Fibroblast of mammary gland (primary cell): ENCODE measurements around the gene AMIGO3.
"Not testable (repeated sequence)": the region's sequence is repeated elsewhere in the genome, so short reads cannot be mapped to it uniquely, and the experiment has no call there.

Source experiments
- DNase-seq: peaks from one replicate; pipeline ENCODE4 v3.0.0-alpha.2; 2010; ENCODE audit warnings: low read depth
- H3K4me3 ChIP-seq: 2 replicates; pipeline ENCODE4 v1.5.1; 2011; ENCODE audit warnings: low read depth, mild to moderate bottlenecking, low read length, moderate library complexity; ENCODE audit not compliant: control insufficient read depth
- TF ChIP-seq, protein P1 (sequence below): conservative IDR thresholded peaks from 2 replicates; pipeline ENCODE4 v1.5.1; 2011; ENCODE audit warnings: low read depth, low read length, inconsistent platforms; ENCODE audit not compliant: control insufficient read depth, insufficient read depth

The AMIGO3 gene

DNA sequence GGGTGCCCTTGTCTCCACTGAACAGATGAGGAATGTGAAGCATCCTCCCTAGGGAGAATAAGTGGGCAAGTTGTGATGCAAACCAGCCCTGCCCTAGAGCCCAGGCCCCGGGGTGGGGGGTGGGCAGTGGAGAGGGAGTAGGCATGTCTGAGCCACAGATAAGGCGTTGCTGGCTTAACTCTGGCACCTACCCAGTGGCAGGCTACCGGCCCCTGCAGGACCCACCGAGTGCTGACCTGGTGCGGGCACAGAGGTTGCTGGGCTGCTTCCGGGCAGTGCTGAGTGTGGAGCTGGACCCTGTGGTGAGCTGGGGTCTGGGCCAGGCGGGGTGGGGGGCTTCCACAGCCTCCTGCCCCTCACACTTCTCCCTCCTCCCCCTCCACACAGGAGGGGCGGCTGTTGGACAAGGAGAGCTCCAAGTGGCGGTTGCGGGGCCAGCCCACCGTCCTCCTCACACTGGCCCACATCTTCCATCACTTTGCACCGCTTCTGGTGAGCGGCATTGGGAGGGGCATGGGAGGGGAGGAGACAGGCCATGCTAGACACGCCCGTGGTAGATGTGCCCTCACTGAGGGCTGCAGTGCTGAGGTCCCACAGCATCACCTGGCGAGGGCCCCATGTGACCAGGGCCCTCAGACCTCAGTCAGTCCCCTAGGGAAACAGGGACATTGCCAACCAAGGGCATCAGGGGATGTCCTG, 20.1 kb downstream of the AMIGO3 start:
- no peak overlapping the region for H3K4me3 ChIP-seq
- no peak for DNase-seq
- TF ChIP-seq, protein P1, sequence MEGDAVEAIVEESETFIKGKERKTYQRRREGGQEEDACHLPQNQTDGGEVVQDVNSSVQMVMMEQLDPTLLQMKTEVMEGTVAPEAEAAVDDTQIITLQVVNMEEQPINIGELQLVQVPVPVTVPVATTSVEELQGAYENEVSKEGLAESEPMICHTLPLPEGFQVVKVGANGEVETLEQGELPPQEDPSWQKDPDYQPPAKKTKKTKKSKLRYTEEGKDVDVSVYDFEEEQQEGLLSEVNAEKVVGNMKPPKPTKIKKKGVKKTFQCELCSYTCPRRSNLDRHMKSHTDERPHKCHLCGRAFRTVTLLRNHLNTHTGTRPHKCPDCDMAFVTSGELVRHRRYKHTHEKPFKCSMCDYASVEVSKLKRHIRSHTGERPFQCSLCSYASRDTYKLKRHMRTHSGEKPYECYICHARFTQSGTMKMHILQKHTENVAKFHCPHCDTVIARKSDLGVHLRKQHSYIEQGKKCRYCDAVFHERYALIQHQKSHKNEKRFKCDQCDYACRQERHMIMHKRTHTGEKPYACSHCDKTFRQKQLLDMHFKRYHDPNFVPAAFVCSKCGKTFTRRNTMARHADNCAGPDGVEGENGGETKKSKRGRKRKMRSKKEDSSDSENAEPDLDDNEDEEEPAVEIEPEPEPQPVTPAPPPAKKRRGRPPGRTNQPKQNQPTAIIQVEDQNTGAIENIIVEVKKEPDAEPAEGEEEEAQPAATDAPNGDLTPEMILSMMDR: no peak

DNA sequence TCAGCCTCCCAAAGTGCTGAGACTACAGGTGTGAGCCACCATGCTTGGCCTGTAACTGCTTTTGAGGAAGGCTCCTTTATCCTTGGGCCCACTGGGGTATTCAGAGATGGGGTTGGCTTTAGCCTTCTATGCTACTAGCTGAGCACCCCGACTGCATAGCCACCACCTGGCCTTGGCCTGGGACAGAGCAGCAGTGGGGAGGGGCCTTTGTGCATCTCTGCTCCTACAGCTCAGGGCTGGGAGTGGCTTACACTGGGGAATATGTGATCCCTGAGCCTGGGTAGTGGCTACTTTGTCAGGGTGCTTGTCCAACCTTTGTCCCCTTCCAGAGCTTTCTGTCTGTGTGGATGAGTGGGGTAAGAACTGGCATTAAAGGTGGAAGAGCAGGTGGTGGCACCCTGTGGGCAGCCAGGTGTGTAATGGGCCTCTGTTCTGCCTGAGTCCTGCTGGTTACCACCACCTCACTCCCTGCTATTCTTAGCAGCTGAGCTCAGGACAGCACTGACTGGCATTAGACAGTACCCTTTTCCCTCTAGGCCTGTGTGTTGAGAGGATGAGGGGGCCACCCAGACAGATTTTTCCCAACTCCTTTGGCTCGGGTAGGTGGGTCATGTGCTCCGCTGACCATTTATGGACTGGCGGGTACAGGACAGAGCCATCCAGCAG, 24.0 kb downstream of the AMIGO3 start:
- not testable (repeated sequence) for DNase-seq

DNA sequence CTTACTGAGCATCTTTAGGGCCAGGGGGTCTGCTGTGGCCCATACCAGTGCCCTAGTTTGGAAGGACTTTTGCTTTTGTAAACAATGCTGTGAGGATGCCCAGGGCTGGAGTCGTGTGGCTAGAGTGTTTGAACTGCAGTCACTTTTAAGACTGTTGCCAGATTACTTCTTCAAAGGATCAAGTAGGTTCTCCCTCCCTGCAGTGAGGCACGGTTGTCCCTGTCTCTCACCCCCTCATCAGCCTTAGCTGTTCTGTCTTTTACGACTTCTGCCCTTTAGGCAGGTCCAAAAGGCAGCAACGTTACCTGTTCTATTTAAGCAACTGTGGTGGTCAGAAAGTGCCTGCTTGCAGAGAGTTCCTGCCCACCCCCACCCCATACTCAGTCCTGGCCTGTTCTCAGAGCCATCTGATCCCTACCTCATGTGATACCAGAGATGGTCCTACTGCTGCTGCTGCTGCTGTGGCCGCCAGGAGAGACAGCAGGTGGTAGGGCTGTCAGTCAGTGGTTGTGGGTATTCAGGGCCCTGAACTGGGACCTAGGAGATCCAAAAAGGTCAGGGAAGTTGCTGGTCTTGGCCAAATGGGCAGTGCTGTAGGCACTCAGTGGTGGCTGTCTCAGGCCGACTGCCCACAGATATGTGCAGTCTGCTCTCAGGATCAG, 24.9 kb downstream of the AMIGO3 start:
- DNase-seq, H3K4me3 ChIP-seq: not testable (repeated sequence)

More for the DNA sequence above, 24.0 kb downstream of the AMIGO3 start:
- H3K4me3 ChIP-seq: not testable (repeated sequence)

DNA sequence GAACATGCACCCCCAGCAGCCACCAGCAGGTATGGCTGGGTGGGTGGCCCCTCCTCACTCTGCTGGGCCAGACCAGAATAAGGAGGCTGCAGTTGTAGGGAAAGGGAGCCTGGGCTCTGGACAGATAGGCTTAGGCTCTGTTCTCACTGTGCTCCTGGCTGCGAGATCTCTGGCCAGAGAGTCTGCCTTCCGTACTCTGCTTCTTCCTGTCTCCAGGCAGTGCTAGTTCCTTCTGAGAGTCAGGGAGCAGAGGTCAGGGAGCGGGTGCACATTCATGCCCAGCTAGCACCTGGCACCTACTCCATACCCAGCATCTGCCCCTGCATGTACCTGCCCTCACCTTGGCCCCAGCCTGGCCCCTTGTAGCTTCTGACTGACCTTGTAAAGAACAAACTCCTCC, 28.0 kb downstream of the AMIGO3 start:
- not testable (repeated sequence) for H3K4me3 ChIP-seq

DNA sequence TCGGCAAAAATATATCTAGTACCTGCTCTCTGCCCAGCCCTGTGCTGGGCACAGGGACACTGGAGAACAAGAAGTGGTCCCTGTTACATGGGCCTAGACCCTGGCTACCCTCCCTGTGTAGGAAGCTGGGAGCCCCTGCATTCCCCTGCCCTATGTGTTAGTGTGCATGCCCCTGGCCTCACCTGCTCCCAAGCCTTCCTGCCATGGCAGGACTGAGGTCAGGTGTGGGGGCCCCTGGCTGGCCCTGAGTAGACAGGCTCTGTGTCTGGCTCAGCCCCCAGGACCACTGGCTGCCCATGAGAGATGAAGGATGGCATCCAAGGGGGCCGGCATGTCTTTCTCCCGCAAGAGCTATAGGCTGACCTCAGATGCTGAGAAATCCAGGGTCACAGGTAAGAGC, 28.6 kb downstream of the AMIGO3 start:
- not testable (repeated sequence) for DNase-seq, H3K4me3 ChIP-seq

More for the DNA sequence above, 28.0 kb downstream of the AMIGO3 start:
- not testable (repeated sequence) for DNase-seq

DNA sequence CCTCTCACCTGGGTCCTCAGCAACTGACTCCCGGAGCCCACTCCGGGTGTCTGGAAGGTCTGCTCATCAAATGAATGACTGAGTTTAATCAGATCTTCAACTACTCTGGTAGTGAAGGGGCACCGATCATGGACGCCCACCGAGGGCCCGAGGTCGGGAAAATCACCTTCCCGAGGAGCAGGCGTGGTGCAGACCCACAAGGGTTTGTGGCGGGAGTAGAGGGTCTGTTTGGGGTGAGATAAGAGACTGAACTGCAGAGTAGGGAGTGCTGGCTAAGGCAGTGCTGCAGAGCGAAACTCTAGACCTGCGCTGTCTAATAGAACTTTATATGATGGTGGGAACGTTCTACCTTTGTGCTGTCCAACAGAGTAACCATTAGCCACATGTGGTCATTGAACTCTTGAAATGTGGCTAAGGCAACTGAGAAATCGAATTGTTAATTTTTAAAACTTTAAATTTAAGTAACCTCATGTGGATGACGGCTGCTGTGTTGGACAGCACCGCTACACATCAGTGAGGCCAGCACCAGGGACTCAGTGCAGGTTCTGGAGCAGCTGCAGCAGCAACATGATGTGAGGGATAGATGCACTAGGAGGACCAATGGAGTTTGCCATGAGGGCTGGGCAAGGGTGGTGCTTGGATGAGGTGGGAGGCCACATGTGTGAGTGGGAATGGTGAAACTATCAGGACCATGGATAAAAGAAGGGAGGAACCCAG, 29.4 kb downstream of the AMIGO3 start:
- DNase-seq: not testable (repeated sequence)
- H3K4me3 ChIP-seq: peak overlapping the region; percentile 90

DNA sequence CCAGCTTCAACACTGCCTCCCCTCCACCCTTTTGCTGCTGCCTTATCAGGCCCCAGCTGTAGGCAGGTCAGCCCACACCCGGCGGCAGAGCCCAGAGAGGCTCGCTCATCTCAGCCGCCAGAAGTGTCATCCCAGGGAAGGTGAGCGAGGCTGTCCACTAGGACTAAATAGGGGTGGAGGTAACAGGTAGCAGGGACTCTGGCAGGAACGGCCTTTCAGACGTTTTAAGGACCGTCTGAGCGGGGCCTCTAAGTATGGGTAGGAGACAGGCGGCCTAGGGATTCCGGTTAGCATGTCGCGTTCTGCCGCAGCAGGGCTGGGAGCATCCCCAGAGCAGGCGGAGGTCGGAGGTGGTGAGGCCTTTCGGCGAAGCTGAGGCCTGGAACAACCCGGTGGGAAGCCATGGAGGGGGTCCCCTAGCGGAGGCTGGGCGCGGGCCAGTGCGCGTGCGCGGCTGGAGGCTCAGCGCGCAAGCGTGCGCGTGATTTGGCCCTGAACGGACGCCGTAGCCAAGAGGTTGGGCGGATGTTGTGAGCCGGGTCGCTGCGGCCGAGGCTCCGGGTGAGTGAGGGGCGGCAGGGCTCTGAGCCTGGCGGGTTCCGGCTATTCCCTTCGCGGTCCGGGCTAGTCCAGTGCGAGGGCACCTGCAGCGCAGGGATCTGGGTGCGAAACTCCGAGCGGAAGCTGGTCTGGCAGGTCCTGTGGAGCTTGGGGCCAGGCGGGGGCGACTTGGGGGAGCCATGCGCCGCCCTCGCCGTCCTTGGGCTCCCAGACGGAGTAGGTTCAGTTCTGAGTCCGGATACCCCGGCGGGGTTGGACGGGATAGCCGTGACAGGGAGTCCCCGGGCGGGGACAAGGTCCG, 30.2 kb downstream of the AMIGO3 start, which contains the start of the genes MST1 and RNF123:
MST1 (minus strand) TSS at position 429 of the 862 bp plus-strand sequence. CDS start 783 bp downstream, outside the sequence.
RNF123 (plus strand) TSS at position 512 of the 862 bp plus-strand sequence. CDS start 1,609 bp downstream, outside the sequence.
- DNase-seq: peak; percentile 84
- H3K4me3 ChIP-seq: peak within 1 kb of the TSS; percentile 90
- TF ChIP-seq, protein P1: no peak

DNA sequence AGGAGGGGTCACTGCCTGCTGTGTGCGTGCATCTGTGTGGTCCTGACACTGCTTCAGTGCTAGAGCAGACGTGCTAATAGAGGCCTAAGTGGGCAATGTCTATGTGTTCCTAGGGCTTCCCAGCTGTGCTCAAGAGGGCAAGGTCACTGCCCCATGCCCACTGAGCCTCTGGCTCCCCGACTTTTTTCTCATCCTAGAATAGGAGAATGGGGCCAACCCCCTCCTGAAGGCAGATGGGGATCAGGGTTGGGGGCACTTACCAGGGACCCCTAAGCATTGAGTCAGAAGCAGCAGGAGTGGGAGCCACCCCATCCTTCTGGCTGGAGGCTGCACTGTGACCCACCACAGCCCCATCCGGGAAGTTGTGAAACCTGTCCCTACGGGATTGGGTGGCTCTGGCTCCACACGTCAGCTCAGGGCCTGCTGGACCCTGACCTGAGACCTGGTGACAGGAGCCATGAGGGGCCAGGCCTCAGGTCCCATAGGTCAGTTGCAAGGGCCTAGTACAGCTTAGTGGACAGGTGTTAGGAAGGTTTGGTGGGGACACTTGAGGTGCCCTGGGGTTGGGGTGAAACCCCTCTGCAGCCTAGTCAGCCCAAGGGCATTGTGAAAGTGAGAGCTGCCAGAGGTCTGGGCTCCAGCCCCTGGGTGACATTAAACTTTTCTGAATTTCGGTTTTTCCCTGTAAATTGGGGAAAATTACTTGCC, 31.0 kb downstream of the AMIGO3 start:
- not testable (repeated sequence) for DNase-seq

DNA sequence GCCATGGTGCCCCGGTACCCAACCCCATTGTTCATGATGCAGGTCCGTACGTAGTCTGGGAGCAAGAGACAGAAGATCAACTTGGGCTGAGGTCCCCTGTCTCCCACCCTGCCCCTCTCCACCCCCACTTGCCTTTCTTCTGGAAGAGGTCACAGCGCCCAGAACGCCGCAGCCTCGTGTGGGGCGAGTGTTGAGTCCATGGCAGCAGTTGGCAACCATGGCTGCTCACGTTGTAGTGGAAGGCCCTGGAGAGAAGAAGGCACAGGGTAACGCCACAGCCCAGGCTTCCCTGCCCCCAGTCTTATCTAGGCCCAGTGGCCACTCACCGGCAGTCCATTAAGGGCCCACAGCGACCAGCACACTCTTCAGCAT, 32.1 kb downstream of the AMIGO3 start:
- not testable (repeated sequence) for H3K4me3 ChIP-seq, DNase-seq

More for the DNA sequence above, 31.0 kb downstream of the AMIGO3 start:
- H3K4me3 ChIP-seq: peak overlapping the region; percentile 90

DNA sequence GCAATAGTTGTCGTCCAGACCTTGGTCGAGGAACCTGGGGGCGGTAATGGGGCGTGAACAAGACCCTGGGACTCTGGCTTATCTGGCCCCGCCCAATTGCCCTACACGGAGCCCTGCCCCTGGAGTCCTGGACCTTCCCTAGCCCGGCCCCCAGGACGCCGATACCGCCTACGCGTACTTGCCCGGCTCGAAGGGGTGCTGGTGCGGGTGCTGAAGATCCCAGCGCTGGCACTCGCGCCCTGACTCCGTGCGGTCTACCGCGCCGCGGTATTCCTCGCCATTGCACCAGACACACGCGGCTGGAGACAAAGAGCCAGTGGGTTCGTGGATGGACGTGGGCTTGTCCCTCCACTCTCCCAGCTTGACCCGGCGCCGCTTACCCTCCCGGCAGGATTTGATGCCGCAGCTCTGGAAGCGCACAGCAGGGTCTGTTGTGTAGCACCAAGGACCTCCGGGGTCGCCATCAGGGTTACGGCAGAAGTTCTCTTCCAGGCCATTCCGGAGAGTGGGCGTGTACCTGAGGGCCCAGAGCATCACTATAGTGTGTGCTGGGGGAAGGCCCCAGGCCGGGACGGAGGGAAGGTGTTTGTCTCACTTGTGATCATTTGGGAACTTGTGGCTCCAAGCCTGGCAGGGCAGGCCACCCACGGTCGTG, 32.6 kb downstream of the AMIGO3 start:
- H3K4me3 ChIP-seq: peak overlapping the region; percentile 25
- DNase-seq: peak; percentile 46

DNA sequence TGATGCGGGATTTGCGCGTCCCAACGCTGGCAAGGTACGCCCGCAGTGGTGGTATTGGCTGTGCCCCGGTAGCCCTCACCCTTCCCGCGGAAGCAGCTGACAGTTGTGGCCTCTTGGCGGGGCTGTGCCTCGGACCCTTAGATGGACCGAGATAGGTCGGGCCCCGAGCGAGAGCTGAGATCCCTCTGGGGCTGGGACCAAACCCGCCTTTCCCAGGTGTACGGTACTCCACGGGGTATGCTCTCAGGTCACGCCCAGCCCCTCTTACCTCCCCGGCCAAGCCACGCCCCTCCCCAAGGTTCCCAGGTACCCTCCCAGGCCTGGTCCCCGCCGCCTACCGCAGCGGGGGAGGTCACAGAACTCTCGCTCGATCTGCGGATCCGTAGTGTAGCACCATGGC, 33.1 kb downstream of the AMIGO3 start:
- not testable (repeated sequence) for DNase-seq
- peak overlapping the region; percentile 25 for H3K4me3 ChIP-seq

DNA sequence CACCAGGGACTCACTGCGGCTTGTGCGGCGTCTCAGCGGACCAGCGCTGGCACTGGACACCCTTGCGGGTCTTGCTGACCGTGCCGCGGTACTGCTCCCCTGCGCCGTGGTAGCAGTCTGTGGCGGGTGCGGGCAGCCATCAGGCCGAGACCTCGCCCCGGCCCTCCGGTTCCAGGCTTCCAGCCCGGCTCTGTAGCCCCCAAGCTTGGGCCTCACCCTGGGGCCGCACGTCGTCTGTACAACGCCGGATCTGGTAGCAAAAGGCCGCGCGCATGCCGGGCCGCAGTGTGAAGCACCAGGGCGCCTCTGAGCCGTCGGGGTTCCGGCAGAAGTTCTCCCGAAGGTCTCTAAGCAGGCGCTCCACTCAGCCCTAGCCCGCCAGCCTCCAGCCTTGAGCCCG, 33.6 kb downstream of the AMIGO3 start:
- not testable (repeated sequence) for DNase-seq, H3K4me3 ChIP-seq

DNA sequence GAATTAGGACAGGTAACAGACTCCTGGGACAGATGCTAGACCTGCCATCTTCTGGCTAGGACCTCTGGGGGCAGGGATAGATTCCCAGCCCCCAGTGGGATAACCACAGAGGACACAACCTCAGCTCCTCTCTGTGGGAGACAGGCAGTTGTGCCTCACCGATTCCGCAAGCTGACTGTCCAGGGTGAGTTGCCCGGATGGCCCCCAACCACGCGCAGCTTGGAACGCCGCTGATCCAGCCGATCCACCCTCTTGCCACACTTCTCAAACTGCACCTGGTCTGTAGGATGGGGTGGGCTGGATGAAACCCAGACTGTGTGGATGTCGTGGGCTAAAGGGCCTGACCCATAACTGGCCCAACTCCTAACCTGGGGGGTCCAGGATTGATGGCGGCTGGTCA, 34.4 kb downstream of the AMIGO3 start:
- not testable (repeated sequence) for DNase-seq, H3K4me3 ChIP-seq

DNA sequence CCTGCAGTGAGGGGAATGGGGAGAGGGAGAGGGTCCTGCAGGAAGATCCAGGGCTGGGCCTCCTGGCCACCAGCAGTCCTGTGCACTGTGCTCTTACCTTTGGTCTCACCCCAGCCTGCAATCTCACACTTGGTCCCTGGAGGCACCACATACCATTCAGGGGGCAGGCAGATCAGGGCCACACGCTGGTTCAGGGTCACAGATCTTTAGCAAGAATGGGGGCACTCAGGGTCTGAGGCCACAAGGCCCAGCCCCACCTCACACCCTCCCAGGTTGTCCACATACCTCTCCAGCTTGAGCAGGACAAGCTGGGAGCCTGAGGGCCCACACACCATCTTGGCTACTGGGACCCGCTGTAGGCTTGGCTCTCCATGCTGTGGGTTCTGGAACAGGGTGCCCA, 35.0 kb downstream of the AMIGO3 start:
- H3K4me3 ChIP-seq, DNase-seq: not testable (repeated sequence)
